Aorta (tissue), 5 donors: ENCODE results near the gene ACKR3. TPM values are rescaled to one million over a fixed set of nuclear protein-coding genes. Genes with fewer than 3 reads are reported as not detected.

Experiments
- ATAC-seq: fragments of 200-7000 bp; cut with Tn5 transposase; one replicate; pipeline ENCODE4 v1.9.1; 2022; ENCODE audit warnings: moderate library complexity; ENCODE audit not compliant: low FRiP score
- DNase-seq, 2 donors: peaks; one replicate each; pipeline ENCODE4 v3.0.0-alpha.2; 2020
- H3K27ac ChIP-seq, 2 donors: one replicate each; pipeline ENCODE4 v1.5.1; 2013; ENCODE audit warnings: low read length in 2 of 2, mild to moderate bottlenecking in 2 of 2, moderate library complexity in 2 of 2, control low read depth in 1 of 2, inconsistent platforms in 1 of 2, low read depth in 1 of 2
- H3K27me3 ChIP-seq, 2 donors: one replicate each; pipeline ENCODE4 v1.6.1; 2013; ENCODE audit warnings: control low read depth in 1 of 2, low read length in 1 of 2, mild to moderate bottlenecking in 1 of 2, moderate library complexity in 1 of 2; ENCODE audit not compliant: insufficient read depth in 2 of 2, control insufficient read depth in 1 of 2
- H3K36me3 ChIP-seq, 2 donors: one replicate each; pipeline ENCODE4 v1.6.1; 2013; ENCODE audit warnings: control low read depth in 1 of 2, low read length in 1 of 2, mild to moderate bottlenecking in 1 of 2; ENCODE audit not compliant: insufficient read depth in 2 of 2, control insufficient read depth in 1 of 2
- H3K4me1 ChIP-seq, 2 donors: one replicate each; pipeline ENCODE4 v1.6.1; 2013; ENCODE audit warnings: low read length in 2 of 2, control low read depth in 1 of 2, mild to moderate bottlenecking in 1 of 2, moderate library complexity in 1 of 2; ENCODE audit not compliant: insufficient read depth in 2 of 2, control insufficient read depth in 1 of 2
- H3K4me3 ChIP-seq, 2 donors: one replicate each; pipeline ENCODE4 v1.5.1; 2013; ENCODE audit warnings: low read length in 2 of 2, control low read depth in 1 of 2, mild to moderate bottlenecking in 1 of 2
- H3K9me3 ChIP-seq: one replicate; pipeline ENCODE4 v1.6.1; 2013; ENCODE audit warnings: mild to moderate bottlenecking, low read length; ENCODE audit not compliant: control insufficient read depth
- WGBS, 2 donors: extraction: QIAGEN DNeasy Blood & Tissue Kit; methylation state at CpG; one replicate each; pipeline ENCODE4 v1.1.7; 2013; 5-methylcytosine and 5-hydroxymethylcytosine counted together
- intact Hi-C, 2 donors: fragments of 100-400 bp; cut with DNase I; formaldehyde crosslinking; loops; one replicate each; pipeline versions ENCODE4 v1.14.2 to v1.15.0; 2022
- polyA plus RNA-seq, 2 donors: library from polyadenylated mRNA; stranded (reverse); fragments of 200-250 nt; gene quantifications; one replicate each; pipeline ENCODE4 v1.2.3, GENCODE V29; 2013
- total RNA-seq, 2 donors: library from RNA; stranded (reverse); fragmentation: NEBNext Ultra II Directional; extraction: Animal tissue kit (Norgen Biotek cat#: 25700); gene quantifications; one replicate each; pipeline ENCODE4 v1.2.1, GENCODE V29; 2021
- donor health status: healthy with polysubstance abuse.
- donor health status: Bipolar disorder and iron deficiency.
- donor health status: DM: no; HTN: no; CAD: no.
- donor health status: DM: no; HTN: no; CAD: no.
- donor health status: DM: yes; HTN: yes; CAD: no.

The ACKR3 gene
- total and polyA plus RNA-seq, 4 donors: 7.0 to 116 (median 75.5) TPM

- H3K4me1 ChIP-seq: peaks cover 0 to 13% of the 10 kb centered on the region in 2 donors
- intact Hi-C loops: loop anchor here (5.0 to 10.0 kb wide), 2 partner anchors 72 to 315 kb away; no protein-coding TSS in a partner anchor
- peak overlapping the region; percentile 67 to 80 for H3K4me3 ChIP-seq
- DNase-seq (no peak), ATAC-seq (no peak)
- H3K27ac ChIP-seq: peak overlapping the region in 1 of 2 donors; percentile 50
- no peaks in the 10 kb centered on the region for H3K9me3 ChIP-seq
- no peaks in the 10 kb centered on the region for H3K27me3 ChIP-seq
- 2 to 7% methylated on average over 6 of the region's 6 CpGs for WGBS, 2 donors
- H3K36me3 ChIP-seq: no peaks in the 10 kb centered on the region
These were observed 650 bp downstream of the ACKR3 start for GRCh38 chr2:236570081-236570868.

- intact Hi-C loops: loop anchor here (5.0 to 10.0 kb wide), 2 partner anchors 71 to 314 kb away; no protein-coding TSS in a partner anchor
- Histone ChIP-seq H3K36me3 (no peaks in the 10 kb centered on the region), H3K27me3 (no peaks in the 10 kb centered on the region), H3K27ac (peak overlapping the region in 1 of 2 donors; percentile 52), H3K4me3 (peak overlapping the region; percentile 67 to 80), H3K4me1 (peaks cover 0 to 13% of the 10 kb centered on the region in 2 donors), H3K9me3 (no peaks in the 10 kb centered on the region)
- WGBS, 2 donors: 3 to 12% methylated on average over 6 of the region's 6 CpGs
- no peak for DNase-seq
- ATAC-seq: no peak
These were observed 1.5 kb downstream of the ACKR3 start for GRCh38 chr2:236571145-236571544.

GRCh38 chr2:236572482-236572881 is 2.9 kb downstream of the ACKR3 start:
- Histone ChIP-seq H3K4me3 (peak overlapping the region in 1 of 2 donors; percentile 67), H3K27me3 (no peaks in the 10 kb centered on the region), H3K36me3 (no peaks in the 10 kb centered on the region), H3K9me3 (no peaks in the 10 kb centered on the region), H3K4me1 (peaks cover 0 to 13% of the 10 kb centered on the region in 2 donors), H3K27ac (no peak overlapping the region)
- WGBS, 2 donors: 15% methylated on average over 9 of the region's 9 CpGs
- ATAC-seq (peak; percentile 29), DNase-seq (no peak)
- intact Hi-C loops: loop anchor here (5.0 to 10.0 kb wide), 2 partner anchors 70 to 312 kb away; no protein-coding TSS in a partner anchor

- H3K4me1 ChIP-seq: peaks cover 0 to 13% of the 10 kb centered on the region in 2 donors
- no peak for DNase-seq
- no peaks in the 10 kb centered on the region for H3K36me3 ChIP-seq
- ATAC-seq: no peak
- H3K27me3 ChIP-seq: no peaks in the 10 kb centered on the region
- H3K4me3 ChIP-seq: no peak overlapping the region
- intact Hi-C loops: loop anchor here (5.0 to 10.0 kb wide), 2 partner anchors 69 to 312 kb away; no protein-coding TSS in a partner anchor
- H3K9me3 ChIP-seq: no peaks in the 10 kb centered on the region
- no peak overlapping the region for H3K27ac ChIP-seq
- WGBS, 2 donors: 59 to 63% methylated on average over 12 of the region's 12 CpGs
These were observed 3.7 kb downstream of the ACKR3 start for GRCh38 chr2:236573066-236573929.

GRCh38 chr2:236574000-236574399 is 4.4 kb downstream of the ACKR3 start:
- no peak for DNase-seq
- 49 to 60% methylated on average over 14 of the region's 14 CpGs for WGBS, 2 donors

GRCh38 chr2:236574424-236575145 is 5.0 kb downstream of the ACKR3 start:
- DNase-seq (no peak), ATAC-seq (no peak)
- H3K9me3 ChIP-seq: no peaks in the 10 kb centered on the region
- no peak overlapping the region for H3K4me3 ChIP-seq
- no peaks in the 10 kb centered on the region for H3K27me3 ChIP-seq
- H3K27ac ChIP-seq: no peak overlapping the region
- WGBS, 2 donors: 20 to 24% methylated on average over 18 of the region's 18 CpGs
- H3K4me1 ChIP-seq: peaks cover 0 to 13% of the 10 kb centered on the region in 2 donors
- no peaks in the 10 kb centered on the region for H3K36me3 ChIP-seq
- intact Hi-C loops: loop anchor here (5.0 to 10.0 kb wide), 2 partner anchors 68 to 310 kb away; no protein-coding TSS in a partner anchor

More at GRCh38 chr2:236574000-236574399, 4.4 kb downstream of the ACKR3 start:
- Histone ChIP-seq H3K27ac (no peak overlapping the region), H3K27me3 (no peaks in the 10 kb centered on the region), H3K4me1 (peaks cover 0 to 13% of the 10 kb centered on the region in 2 donors), H3K36me3 (no peaks in the 10 kb centered on the region), H3K9me3 (no peaks in the 10 kb centered on the region), H3K4me3 (no peak overlapping the region)
- no peak for ATAC-seq
- intact Hi-C loops: loop anchor here (5.0 to 10.0 kb wide), 2 partner anchors 68 to 311 kb away; no protein-coding TSS in a partner anchor

- WGBS, 2 donors: 69 to 76% methylated on average over 11 of the region's 11 CpGs
- no peaks in the 10 kb centered on the region for H3K9me3 ChIP-seq
- no peak overlapping the region for H3K27ac ChIP-seq
- no peak for DNase-seq
- no peak overlapping the region for H3K4me3 ChIP-seq
- intact Hi-C loops: loop anchor here in 1 of 2 donors (10.0 kb wide), 1 partner anchor 309 kb away; no protein-coding TSS in a partner anchor
- peaks cover 0 to 13% of the 10 kb centered on the region in 2 donors for H3K4me1 ChIP-seq
- H3K27me3 ChIP-seq: no peaks in the 10 kb centered on the region
- peaks cover 0 to under 1% of the 10 kb centered on the region in 2 donors for H3K36me3 ChIP-seq
- no peak for ATAC-seq
These were observed 5.9 kb downstream of the ACKR3 start for GRCh38 chr2:236575510-236575909.

- DNase-seq (no peak), ATAC-seq (no peak)
- Histone ChIP-seq H3K4me1 (peaks cover 0 to 13% of the 10 kb centered on the region in 2 donors), H3K36me3 (peaks cover 0 to 5% of the 10 kb centered on the region in 2 donors), H3K4me3 (no peak overlapping the region), H3K27ac (no peak overlapping the region), H3K9me3 (no peaks in the 10 kb centered on the region), H3K27me3 (no peaks in the 10 kb centered on the region)
- WGBS, 2 donors: 39 to 41% methylated on average over 8 of the region's 8 CpGs
- intact Hi-C loops: loop anchor here in 1 of 2 donors (10.0 kb wide), 1 partner anchor 309 kb away; no protein-coding TSS in a partner anchor
These were observed 6.5 kb downstream of the ACKR3 start for GRCh38 chr2:236576087-236576486.
